H9 (cell line): ENCODE measurements around the gene KIFC3. TPM values are rescaled to one million over a fixed set of nuclear protein-coding genes. Genes with fewer than 3 reads are reported as not detected.

ENCODE experiments used
- DNase-seq: peaks from one replicate; pipeline ENCODE4 v3.0.0-alpha.2; 2017
- H2AFZ ChIP-seq: one replicate; pipeline ENCODE4 v1.6.1; 2013; ENCODE audit warnings: mild to moderate bottlenecking, low read length, control low read depth, moderate library complexity
- H2AK5ac ChIP-seq: 2 replicates; pipeline ENCODE4 v1.6.1; 2013; ENCODE audit warnings: low read length, control low read depth, mixed read lengths; ENCODE audit not compliant: insufficient read length
- H2BK120ac ChIP-seq: one replicate; pipeline ENCODE4 v1.6.1; 2013; ENCODE audit warnings: low read depth, mild to moderate bottlenecking, low read length, control low read depth, inconsistent platforms; ENCODE audit not compliant: poor library complexity, severe bottlenecking
- H2BK12ac ChIP-seq: 2 replicates; pipeline ENCODE4 v1.6.1; 2013; ENCODE audit warnings: low read length, control low read depth, mixed read lengths, low read depth; ENCODE audit not compliant: insufficient read length
- H2BK15ac ChIP-seq: 2 replicates; pipeline ENCODE4 v1.6.1; 2013; ENCODE audit warnings: low read depth, low read length, control low read depth
- H2BK20ac ChIP-seq: one replicate; pipeline ENCODE4 v1.6.1; 2013; ENCODE audit warnings: low read depth, mild to moderate bottlenecking, low read length, control low read depth, inconsistent platforms; ENCODE audit not compliant: poor library complexity, severe bottlenecking
- H2BK5ac ChIP-seq: 2 replicates; pipeline ENCODE4 v1.6.1; 2013; ENCODE audit warnings: low read length, control low read depth, mixed read lengths; ENCODE audit not compliant: insufficient read length
- H3K14ac ChIP-seq: 2 replicates; pipeline ENCODE4 v1.6.1; 2013; ENCODE audit warnings: low read length, control low read depth; ENCODE audit not compliant: insufficient read depth
- H3K18ac ChIP-seq: 2 replicates; pipeline ENCODE4 v1.6.1; 2013; ENCODE audit warnings: low read depth, mild to moderate bottlenecking, mixed read lengths, low read length, control low read depth; ENCODE audit not compliant: insufficient read length
- H3K23ac ChIP-seq: 2 replicates; pipeline ENCODE4 v1.6.1; 2013; ENCODE audit warnings: low read length, control low read depth, mixed read lengths, low read depth; ENCODE audit not compliant: insufficient read length
- H3K23me2 ChIP-seq: 2 replicates; pipeline ENCODE4 v1.6.1; 2013; ENCODE audit warnings: low read depth, mild to moderate bottlenecking, mixed read lengths, low read length, control low read depth; ENCODE audit not compliant: insufficient read length, poor library complexity, severe bottlenecking
- H3K27ac ChIP-seq: 2 replicates; pipeline ENCODE4 v1.5.1; 2013; ENCODE audit warnings: low read length, control low read depth, mixed read lengths, low read depth; ENCODE audit not compliant: insufficient read length
- H3K27me3 ChIP-seq: 2 replicates; pipeline ENCODE4 v1.6.1; 2013; ENCODE audit warnings: low read length, control low read depth, inconsistent platforms; ENCODE audit not compliant: insufficient read depth
- H3K4ac ChIP-seq: 2 replicates; pipeline ENCODE4 v1.6.1; 2013; ENCODE audit warnings: low read depth, mild to moderate bottlenecking, control low read depth, inconsistent platforms, low read length, moderate library complexity
- H3K4me1 ChIP-seq: 2 replicates; pipeline ENCODE4 v1.6.1; 2013; ENCODE audit warnings: low read length, control low read depth, inconsistent platforms; ENCODE audit not compliant: insufficient read depth
- H3K4me2 ChIP-seq: 2 replicates; pipeline ENCODE4 v1.6.1; 2013; ENCODE audit warnings: low read length, control low read depth, mixed read lengths; ENCODE audit not compliant: insufficient read length, insufficient read depth
- H3K56ac ChIP-seq: 2 replicates; pipeline ENCODE4 v1.6.1; 2013; ENCODE audit warnings: low read depth, mild to moderate bottlenecking, mixed read lengths, low read length, control low read depth; ENCODE audit not compliant: insufficient read length
- H3K79me1 ChIP-seq: 2 replicates; pipeline ENCODE4 v1.6.1; 2013; ENCODE audit warnings: low read depth, mild to moderate bottlenecking, moderate library complexity, low read length, control low read depth, inconsistent platforms; ENCODE audit not compliant: insufficient read depth, poor library complexity, severe bottlenecking
- H3K79me2 ChIP-seq: 2 replicates; pipeline ENCODE4 v1.6.1; 2013; ENCODE audit warnings: low read length, control low read depth, inconsistent platforms; ENCODE audit not compliant: insufficient read depth
- H3K9ac ChIP-seq: 2 replicates; pipeline ENCODE4 v1.6.1; 2013; ENCODE audit warnings: low read length, control low read depth, mixed read lengths; ENCODE audit not compliant: insufficient read length; ENCODE audit errors: extremely low read depth
- H3K9me3 ChIP-seq: one replicate; pipeline ENCODE4 v1.6.1; 2013; ENCODE audit warnings: low read depth, low read length, inconsistent platforms; ENCODE audit not compliant: control insufficient read depth
- H3T11ph ChIP-seq: one replicate; pipeline ENCODE4 v1.6.1; 2013; ENCODE audit warnings: mild to moderate bottlenecking, low read length, control low read depth, inconsistent platforms
- H4K20me1 ChIP-seq: one replicate; pipeline ENCODE4 v1.6.1; 2013; ENCODE audit not compliant: control insufficient read depth, insufficient read length, insufficient read depth
- H4K5ac ChIP-seq: 2 replicates; pipeline ENCODE4 v1.6.1; 2013; ENCODE audit warnings: low read depth, mild to moderate bottlenecking, mixed read lengths, low read length, control low read depth; ENCODE audit not compliant: insufficient read length
- H4K8ac ChIP-seq: replicated peaks from 2 replicates; pipeline ENCODE4 v1.6.1; 2013; ENCODE audit warnings: low read length, control low read depth, mixed read lengths, low read depth; ENCODE audit not compliant: insufficient read length
- H4K91ac ChIP-seq: 2 replicates; pipeline ENCODE4 v1.6.1; 2013; ENCODE audit warnings: low read depth, mild to moderate bottlenecking, moderate library complexity, mixed read lengths, low read length, control low read depth; ENCODE audit not compliant: insufficient read length
- H3K27ac Mint-ChIP-seq, 3 experiments: 2 replicates in 2 of 3; 3 replicates in 1 of 3; pipeline ENCODE4 v1.8.0; 2020 to 2021; ENCODE audit warnings: mixed read lengths in 3 of 3, mild to moderate bottlenecking in 1 of 3, moderate library complexity in 1 of 3
- H3K27me3 Mint-ChIP-seq: 2 replicates; pipeline ENCODE4 v1.8.0; 2021; ENCODE audit warnings: low read depth, mild to moderate bottlenecking, moderate library complexity, mixed read lengths
- H3K36me3 Mint-ChIP-seq, 3 experiments: 2 replicates in 2 of 3; 3 replicates in 1 of 3; pipeline ENCODE4 v1.8.0; 2020 to 2021; ENCODE audit warnings: low read depth in 3 of 3, mixed read lengths in 3 of 3; ENCODE audit not compliant: insufficient read depth in 1 of 3
- H3K4me1 Mint-ChIP-seq, 2 experiments: 2 replicates each; pipeline ENCODE4 v1.8.0; 2020; ENCODE audit warnings: mixed read lengths in 2 of 2
- H3K4me3 Mint-ChIP-seq, 2 experiments: 2 replicates in 1 of 2; 3 replicates in 1 of 2; pipeline ENCODE4 v1.8.0; 2020 to 2021; ENCODE audit warnings: mild to moderate bottlenecking in 2 of 2, mixed read lengths in 2 of 2, moderate library complexity in 1 of 2
- H3K9me3 Mint-ChIP-seq, 2 experiments: 2 replicates in 1 of 2; 3 replicates in 1 of 2; pipeline ENCODE4 v1.8.0; 2020; ENCODE audit warnings: mild to moderate bottlenecking in 2 of 2, mixed read lengths in 2 of 2, moderate library complexity in 1 of 2
- WGBS: extraction: QIAGEN DNeasy Blood & Tissue Kit; methylation state at CpG from one replicate; pipeline ENCODE4 v1.1.7; 2013; ENCODE audit warnings: missing lambda C conversion rate, low lambda C conversion rate, mixed read lengths; ENCODE audit not compliant: insufficient read length; ENCODE audit errors: extremely low coverage; 5-methylcytosine and 5-hydroxymethylcytosine counted together
- total RNA-seq: library from RNA; stranded (reverse); gene quantifications from 2 replicates; pipeline ENCODE4 v1.2.1, GENCODE V29; 2021
- TF ChIP-seq, protein P1 (sequence below): fragments of 200-600 bp; sonication (generic); conservative IDR thresholded peaks from 3 replicates; pipeline ENCODE4 v1.8.0; 2021; ENCODE audit warnings: antibody characterized with exemption, mild to moderate bottlenecking

The KIFC3 gene
- total RNA-seq, 1 experiment from 2014 or later, result 5.0 TPM

DNA sequence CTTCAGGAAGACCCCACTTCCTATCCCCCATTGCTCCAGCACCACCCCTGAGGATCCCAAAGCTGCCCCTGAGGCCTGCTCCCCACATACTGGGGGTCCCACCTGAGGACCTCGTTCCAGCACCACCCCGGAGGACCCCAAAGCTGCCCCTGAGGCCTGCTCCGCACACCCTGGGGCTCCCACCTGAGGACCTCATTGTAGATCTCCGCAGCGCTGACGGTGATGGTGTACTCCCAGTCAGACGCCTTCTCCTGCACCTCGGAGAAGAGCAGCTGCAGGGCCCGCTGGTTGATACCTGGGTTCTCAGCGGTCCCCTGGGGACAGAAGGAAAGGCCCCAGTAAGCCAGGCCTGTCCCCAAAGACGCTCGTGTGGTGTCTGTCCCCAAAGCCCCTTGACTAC is 40.3 kb downstream of the KIFC3 start:
- Histone ChIP-seq H3K27ac (no peak overlapping the region), H3K4ac (no peak overlapping the region), H3K79me2 (no peaks in the 10 kb centered on the region), H3K4me2 (no peak overlapping the region), H4K91ac (no peak overlapping the region), H3K14ac (no peak overlapping the region), H4K20me1 (peaks cover 3% of the 10 kb centered on the region), H2AFZ (no peak overlapping the region), H3K18ac (no peak overlapping the region), H3T11ph (no peak overlapping the region), H3K79me1 (no peaks in the 10 kb centered on the region), H2BK20ac (no peak overlapping the region), H3K4me1 (peaks cover 4% of the 10 kb centered on the region; the same call in 1 of the 2 replicates), H3K9ac (no peak overlapping the region), H2BK5ac (no peak overlapping the region), H2BK15ac (no peak overlapping the region), H2BK12ac (no peak overlapping the region), H4K8ac (no peak overlapping the region), H4K5ac (no peak overlapping the region), H3K23ac (no peak overlapping the region), H2AK5ac (no peak overlapping the region), H3K56ac (no peak overlapping the region), H3K23me2 (no peaks in the 10 kb centered on the region), H3K9me3 (no peaks in the 10 kb centered on the region), H3K27me3 (no peaks in the 10 kb centered on the region), H2BK120ac (no peak overlapping the region)
- Mint-ChIP-seq H3K27me3 (no peaks in the 10 kb centered on the region; the same call in 1 of the 2 replicates), H3K4me3 (no peak overlapping the region), H3K27ac (peak overlapping the region in 1 of 3 experiments; percentile 92; a peak in 1 of 7 replicates), H3K9me3 (no peaks in the 10 kb centered on the region), H3K4me1 (peaks cover 6 to 30% of the 10 kb centered on the region in 2 experiments), H3K36me3 (peaks cover 4 to 5% (median 5%) of the 10 kb centered on the region in 3 experiments; a peak in 3 of 7 replicates)
- WGBS, result no CpG with 5 or more reads among the region's 12 CpGs
- DNase-seq, result no peak
- TF ChIP-seq, protein P1, sequence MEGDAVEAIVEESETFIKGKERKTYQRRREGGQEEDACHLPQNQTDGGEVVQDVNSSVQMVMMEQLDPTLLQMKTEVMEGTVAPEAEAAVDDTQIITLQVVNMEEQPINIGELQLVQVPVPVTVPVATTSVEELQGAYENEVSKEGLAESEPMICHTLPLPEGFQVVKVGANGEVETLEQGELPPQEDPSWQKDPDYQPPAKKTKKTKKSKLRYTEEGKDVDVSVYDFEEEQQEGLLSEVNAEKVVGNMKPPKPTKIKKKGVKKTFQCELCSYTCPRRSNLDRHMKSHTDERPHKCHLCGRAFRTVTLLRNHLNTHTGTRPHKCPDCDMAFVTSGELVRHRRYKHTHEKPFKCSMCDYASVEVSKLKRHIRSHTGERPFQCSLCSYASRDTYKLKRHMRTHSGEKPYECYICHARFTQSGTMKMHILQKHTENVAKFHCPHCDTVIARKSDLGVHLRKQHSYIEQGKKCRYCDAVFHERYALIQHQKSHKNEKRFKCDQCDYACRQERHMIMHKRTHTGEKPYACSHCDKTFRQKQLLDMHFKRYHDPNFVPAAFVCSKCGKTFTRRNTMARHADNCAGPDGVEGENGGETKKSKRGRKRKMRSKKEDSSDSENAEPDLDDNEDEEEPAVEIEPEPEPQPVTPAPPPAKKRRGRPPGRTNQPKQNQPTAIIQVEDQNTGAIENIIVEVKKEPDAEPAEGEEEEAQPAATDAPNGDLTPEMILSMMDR, result no peak
